ENCODE measurements around the gene RPS4Y2.

RPS4Y2 gene

DNA sequence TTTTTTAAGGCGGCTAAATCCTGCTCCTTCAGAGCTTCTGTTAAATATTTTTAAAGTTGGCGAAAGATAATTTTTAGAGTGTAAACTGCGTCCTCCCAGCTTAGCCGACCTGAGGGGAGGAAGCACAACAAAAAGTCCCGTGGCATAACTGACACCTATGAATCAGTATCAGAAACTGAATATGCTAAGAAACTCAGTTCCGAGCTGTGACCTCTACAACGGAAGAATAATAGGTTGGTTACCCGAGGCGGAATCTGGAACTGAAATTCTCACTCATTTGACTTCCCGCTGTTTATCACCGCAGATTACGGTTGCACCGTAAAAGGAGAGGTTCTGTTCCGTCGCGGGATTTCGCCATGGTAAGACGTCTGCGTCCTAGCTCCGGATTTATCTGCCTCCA lies at the start of gene RPS4Y2:
Gene RPS4Y2 (plus strand): TSS at position 301 of the 400 bp plus-strand sequence. CDS start 56 bp downstream, at position 357.
- no peak for DNase-seq

DNA sequence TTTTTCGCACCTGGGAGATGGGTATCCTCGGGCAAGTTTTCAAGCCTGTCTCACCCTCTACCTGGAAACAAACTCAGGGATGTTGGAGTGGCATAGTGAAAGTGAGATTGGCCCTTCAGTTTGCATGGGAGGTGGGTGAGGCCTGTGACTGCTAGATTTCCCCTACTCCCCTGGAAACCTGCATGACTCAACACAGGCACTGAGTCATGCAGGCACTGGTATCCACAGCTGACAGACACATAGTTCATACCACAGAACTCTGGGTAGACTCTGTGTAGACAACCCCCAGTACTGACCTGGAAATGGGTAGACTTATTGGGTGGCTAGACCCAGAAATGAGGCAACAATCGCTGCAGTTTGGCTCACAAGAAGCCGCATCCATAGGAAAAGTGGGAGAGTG lies 41.5 kb upstream of the RPS4Y2 start:
- DNase-seq: no peak

DNA sequence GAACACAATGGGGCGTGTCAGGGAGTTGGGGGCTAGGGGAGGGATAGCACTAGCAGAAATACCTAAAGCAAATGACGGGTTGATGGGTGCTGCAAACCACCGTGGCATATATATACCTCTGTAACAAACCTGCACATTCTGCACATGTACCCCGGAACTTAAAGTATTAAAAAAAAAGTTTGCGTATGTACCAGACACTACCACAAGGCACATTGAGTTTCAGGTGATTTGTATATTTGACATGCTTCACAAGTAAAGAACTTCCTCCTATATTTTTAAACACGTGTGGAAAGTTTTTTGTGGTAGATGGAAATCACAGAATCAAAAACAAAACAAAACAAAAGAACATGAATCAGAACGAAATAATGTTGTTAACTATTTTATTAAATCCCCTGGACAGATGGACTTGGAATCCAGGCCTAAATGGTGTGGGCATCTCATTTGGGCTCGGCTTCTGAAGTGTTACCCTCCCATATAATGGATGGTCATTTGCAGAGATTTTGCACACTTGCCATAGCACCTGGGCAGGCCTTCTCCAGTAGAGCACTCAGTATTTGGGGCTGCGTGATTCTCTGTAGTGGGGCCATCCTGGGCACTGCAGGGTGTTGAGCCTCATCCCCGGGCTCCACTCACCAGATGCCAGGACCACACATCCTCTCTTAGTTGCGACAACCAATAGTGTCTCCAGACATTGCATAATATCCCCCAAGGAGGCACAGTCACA lies 29.6 kb upstream of the RPS4Y2 start:
- DNase-seq: no peak

DNA sequence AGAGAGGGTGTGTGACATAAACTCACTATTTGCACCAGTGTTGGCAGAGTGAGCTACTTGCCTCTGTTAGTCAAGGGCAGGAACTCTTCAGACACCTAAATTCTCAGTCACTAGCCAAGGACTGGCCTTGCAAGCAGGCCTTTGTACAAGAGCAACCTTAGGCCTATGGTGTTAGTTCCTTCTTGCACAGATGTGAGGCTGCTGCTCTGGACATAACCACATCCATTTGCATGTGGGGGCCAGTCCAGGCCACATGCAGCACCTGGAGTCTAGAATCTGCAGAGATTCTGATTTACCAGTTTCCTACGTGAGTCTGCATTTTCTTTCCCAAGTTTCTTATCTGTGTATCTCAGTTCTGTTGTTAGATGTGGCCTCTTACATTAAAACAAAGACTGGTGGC lies 20.7 kb upstream of the RPS4Y2 start:
- DNase-seq: no peak

DNA sequence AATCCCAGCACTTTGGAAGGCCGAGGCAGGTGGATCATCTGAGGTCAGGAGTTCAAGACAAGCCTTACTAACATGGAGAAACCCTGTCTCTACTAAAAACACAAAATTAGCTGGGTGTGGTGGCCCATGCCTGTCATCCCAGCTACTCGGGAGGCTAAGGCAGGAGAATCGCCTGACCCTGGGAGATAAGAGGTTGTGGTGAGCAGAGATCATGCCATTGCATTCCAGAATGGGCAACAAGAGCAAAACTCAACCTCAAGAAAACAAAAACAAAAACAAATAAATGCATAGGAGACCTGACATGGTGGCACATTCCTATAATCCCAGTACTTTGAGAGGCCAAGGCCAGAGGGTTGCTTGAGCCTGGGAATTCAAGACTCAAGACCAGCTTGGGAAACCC lies 16.1 kb upstream of the RPS4Y2 start:
- DNase-seq: no peak

DNA sequence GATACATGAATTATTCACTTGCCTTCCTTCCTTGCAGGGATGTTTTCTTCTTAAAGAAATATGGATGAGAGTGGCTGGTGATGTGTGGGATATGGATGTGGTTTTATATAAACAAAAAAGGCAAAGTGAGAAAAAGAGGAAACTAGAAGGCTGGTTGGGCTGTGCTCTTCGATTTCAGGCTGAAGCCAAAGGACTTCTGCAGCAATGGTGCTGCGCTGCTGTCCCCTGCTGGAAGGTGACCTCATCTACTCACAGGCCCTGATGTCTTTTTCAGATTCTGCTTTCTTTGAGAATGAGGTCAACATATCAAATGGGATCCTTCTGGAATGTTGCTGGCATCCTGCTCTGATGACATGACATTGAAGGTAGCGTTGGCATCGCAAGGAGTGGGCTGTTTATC lies 15.3 kb upstream of the RPS4Y2 start:
- DNase-seq: no peak

DNA sequence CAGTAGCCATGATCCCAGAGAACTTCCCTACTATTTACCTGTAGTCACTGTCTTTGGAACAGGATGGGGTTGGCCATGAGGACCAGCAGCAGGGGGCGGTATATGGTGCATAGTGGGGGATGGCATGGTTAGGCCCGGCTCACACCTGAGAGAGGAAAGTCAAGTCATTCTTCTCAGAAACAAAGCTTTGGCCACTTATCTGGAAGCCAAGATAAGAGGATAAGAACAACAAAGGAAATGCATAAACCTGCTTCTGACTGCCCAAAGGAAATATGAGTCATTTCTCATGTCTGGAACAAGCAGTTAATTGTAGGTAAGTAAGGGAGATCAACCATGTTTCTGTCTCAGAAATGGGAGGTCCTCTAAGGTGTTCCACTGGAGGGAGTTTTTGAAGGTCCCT lies 10.8 kb upstream of the RPS4Y2 start:
- no peak for DNase-seq

DNA sequence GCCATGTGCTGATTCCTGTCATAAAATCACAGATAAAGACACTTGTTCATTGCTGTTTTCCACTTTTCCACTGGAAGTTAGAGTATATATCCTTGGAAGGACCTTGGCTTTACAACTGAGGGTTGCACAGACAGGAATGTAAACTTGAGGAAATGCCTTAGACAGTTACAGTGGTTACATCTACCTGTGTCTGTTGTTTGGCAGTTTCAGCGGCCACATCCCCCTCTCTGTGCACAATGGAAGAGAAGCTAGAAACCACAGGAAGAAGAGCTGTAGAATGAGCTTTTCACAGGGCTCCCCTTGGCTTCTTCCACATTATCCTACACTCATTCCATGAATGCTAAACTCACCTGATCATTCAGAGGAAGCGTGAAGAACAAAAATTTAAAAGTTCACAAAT lies 9.0 kb upstream of the RPS4Y2 start:
- no peak for DNase-seq

DNA sequence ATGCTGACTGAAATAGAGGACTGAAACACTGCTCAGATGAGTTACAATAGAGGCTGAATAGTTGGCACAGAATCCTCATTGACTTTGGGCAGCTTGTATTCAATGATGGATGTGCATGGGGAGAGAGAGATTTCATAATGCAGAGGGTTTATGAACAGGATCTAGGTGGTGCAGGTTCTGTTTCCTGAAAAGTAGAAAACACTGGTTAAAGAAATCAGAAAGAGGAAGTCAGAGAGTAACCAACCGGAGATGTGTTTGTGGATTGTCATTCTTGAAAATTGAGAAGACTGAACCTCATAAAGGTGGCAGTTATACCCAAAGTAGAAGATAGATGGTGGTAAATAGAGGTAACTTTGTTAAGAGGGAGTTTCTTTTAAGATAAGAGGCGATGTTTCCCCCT lies 8.0 kb downstream of the RPS4Y2 start:
- DNase-seq: no peak

DNA sequence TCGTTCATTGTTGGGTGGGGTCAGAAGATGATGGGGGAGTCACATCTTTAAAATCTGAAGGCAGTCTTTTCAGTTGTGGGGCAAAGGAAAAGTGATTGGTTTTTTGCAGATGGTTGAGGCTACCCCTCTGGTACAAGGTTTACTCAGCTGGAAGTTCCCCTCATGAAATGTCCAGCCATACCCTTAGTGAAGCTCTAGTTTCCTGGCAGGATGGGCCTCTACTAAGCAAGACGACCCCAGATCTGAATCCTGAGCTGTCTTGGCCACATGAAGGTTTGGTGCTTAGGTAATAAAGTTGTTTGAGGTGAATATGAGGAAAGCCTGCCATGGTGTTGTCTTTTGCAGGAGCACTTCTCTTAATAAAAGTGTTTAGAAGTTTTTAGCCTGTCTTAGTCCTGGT lies 9.2 kb downstream of the RPS4Y2 start:
- no peak for DNase-seq

DNA sequence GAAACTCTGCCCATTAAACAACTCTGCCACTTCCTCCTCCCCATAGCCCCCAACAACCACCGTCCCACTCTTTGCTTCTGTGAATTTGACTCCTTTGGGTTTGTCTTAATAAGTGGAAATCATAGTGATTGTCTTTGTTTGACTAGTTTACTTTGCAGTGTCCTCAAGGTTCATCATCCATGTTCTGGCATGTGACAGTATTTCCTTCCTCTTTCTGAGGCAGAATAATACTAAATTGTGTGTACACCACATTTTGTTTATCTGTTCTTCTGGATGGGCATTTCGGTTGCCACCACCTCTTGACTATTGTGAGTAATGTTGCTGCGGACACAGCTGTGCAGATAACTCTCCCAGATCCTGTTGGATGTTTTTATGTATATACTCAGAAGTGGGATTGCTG lies 14.8 kb downstream of the RPS4Y2 start:
- no peak for DNase-seq

DNA sequence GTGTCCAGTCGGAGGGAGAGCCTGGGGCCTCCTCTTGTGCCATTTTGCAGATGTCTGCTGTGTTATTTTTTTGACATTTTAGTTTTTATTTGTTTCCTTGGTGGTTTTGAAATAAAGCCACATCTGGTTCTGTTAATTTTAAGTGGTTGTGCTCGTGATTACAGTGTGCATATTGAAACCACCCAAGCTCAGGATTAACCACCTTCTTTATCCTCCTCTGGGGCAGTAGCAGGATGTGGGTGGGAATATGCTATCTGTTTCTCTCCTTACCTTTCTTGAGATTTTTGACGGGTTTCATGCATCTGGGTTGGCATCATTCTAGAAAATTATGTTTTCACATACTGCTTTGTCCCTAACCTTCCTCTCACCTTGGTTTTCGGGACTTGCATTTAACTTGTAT lies 20.2 kb downstream of the RPS4Y2 start:
- DNase-seq: no peak

DNA sequence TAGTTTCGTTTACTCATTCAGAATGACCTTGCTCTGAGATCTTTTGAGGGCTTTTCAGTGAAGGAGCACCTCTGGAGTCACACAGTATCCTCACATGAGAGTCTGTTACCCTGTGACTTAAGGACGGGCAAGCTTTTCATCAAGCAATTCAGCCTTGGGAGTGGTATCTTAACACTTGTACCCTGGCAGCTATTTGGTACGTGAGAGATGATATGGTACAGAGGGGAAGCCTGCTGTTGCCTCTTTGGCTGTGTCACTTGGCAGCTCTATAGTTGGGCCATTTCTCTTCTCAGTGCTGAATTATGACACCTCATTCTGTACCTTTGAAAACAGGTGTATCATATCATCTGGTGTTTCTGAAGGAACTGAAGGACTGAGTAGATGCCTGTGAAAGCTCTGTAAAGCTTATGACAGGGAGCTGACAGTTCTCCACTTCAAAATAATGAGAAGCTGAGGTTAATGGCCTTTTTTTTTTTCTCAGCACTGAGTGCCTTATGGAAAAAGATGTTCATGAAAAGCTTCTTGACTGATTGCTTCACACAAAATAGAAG lies 24.3 kb downstream of the RPS4Y2 start:
- no peak for DNase-seq

DNA sequence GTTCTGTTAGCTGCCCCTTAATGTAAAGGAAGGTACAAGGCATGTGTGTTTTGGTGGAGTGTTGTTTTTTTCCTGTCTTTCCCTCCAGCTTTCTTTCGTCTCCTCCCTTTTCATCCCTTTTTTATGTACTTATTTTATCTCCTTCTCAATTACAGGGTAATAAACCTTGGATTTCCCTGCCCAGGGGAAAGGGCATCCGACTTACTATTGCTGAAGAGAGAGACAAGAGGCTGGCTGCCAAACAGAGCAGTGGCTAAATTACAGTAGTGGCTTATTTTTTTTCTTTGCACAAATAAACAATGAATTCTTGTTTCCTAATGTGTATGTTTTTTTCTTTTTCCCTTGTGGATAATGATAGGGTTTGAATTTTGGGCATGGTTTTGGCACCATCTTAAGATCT lies 24.9 kb downstream of the RPS4Y2 start:
- DNase-seq: no peak

DNA sequence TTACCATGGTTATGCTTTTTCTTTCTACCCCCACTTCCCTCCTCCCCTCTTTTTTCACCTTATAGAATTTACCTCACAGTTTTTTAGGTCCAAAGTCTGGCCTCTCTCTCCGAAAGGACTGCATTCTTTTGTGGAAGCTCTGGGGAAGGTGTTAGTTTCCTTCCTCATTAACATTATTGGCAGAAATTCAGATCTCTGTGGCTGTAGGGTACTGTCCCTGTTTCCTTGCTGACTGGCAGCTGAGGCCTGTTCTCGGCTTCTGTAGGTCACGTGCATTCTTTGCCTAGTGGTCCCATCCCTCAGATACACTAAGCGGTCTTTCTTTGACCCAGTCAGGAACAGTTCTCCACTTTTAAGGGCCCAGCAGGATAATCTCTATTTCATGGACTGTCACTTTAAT lies 25.5 kb downstream of the RPS4Y2 start:
- no peak for DNase-seq

DNA sequence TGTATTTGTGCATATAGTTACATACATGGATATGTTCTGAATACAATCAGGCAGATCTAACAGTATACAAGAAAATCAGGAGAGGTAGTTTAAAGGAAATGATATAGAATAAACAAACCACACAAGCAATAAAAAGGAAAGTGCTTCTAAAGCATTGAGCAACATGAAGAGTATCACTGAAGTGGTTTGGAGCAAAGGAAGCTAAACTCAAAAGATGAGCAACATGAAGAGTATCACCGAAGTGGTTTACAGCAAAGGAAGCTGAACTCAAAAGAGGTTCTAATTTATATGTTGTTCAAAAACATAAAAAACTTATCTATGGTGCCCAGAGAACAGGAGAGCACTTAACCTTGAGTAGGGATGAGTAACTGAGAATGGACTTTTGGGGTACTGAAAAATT lies 29.1 kb downstream of the RPS4Y2 start:
- DNase-seq: no peak

DNA sequence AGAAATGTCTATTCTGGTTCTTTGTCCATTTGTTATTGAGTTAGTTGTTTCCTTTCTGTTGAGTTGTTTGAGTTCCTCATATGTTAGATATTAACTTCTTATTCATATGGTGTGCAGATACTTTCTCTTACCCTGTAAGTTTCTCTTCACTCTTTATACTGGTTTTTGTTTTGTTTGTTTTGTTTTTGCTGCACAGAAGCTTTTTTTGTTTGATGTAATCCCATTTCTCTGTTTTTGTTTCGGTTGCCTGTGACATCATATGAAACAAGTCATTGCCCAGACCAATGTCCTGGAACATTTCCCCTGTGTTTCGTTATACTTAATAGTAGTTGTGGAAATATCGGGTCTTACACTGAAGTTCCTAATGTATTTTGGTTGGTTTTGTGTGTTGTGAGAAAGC lies 31.2 kb downstream of the RPS4Y2 start:
- DNase-seq: no peak

DNA sequence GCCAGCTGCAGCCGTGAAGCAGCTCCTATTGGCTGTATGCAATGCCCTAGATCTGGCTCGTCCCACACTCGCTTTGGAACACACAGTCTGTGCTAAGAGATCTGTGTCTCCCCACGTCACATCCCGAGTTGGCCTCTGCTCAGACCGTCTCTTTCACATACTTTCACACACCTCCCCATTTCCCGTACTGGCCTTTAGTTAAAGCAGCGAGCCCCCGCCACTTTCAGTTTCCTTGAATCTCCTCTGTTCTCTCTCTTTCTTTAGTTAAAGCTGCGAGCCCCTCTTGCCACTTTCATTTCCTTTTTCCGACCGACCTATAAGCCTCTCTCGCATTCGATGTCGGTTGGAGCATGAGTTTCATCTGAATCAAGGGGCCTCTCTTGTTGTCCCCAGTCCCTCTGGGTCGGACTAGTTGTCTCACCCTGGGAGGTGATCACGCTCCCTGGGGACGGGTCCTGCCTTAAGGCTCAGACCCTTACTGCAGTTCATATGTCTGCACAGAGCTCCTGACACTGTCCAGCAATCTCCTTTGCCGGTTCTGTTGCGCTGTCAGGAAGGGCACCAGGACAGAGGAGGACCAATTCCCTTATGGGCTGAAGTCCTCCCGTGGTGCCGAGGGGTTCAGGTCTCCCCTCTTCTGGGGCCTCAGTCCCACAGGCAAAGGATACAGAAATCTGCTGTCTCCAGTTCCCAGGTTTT lies 42.6 kb downstream of the RPS4Y2 start:
- DNase-seq: no peak

DNA sequence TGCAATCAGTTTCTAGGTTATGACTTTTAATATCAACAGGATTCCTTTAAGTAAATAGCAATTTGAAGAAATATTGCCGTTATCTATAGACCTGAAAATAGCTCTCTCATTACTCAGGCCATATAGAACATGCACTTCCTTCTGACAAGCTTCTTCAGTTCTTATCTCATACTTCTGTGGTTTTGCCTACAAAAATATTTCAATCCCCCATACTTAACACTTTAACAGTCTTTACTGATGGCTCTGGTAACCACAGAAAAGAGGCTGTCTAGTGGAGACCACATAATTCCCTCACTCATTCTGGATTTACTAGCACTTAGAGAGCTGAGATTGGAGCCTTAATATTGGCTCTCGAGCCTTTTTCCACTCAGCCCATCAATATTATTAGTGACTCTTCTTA lies 46.8 kb downstream of the RPS4Y2 start:
- no peak for DNase-seq

DNA sequence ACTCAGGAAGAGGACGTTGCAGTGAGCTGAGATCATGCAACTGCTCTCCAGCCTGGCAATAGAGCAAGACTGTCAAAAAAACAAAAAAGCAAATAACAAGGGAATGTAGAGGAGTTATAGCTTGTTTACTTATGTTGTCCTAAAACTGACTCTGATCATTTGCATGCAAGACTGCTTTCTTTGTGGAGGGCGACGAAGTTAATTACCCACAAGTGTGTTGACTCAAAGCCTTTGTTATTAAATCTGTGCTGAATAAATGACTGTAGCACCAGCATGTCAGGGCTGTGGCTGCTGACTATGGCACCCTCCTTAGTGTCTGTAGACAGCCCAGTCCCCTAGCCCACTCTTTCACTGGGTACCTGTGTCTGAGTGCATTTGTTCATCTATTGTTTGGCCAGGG lies 50.3 kb downstream of the RPS4Y2 start:
- no peak for DNase-seq

DNA sequence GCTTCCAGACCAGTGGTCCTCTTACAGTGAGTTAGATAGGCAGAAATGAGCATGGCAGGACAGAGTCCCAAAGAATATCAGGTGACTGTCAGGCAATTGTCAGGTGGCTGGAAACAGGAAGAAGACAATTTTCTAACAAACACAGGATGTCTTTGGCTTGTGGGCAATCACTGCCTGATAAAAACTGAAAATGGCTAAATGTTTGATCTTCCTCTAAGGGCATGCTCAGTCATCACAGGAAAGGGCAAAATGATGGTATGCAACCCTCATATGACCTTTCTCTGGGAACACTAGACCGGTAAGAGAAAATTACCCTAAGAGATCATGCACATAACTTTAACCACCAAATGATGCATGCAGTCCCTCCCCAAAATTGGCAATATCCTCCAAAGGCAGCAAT lies 57.6 kb downstream of the RPS4Y2 start:
- DNase-seq: no peak

DNA sequence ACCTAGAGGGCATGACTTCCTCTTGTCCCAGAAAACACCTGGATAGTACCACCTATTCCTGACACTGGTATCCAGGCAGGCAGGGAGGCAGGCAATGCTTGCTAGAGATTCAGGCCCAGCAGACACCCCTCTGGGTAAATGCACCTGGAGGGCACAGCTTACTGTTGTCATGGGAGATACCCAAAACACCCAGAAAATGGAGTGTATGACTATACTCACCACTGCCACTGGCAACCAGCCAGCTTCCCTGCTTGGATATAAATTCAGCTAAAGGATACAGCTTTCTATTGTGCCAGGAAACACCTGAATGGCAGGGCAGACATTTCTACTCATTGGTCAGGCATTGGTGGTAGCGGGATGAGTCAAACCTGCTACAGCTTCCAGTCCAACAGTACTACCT lies 58.9 kb downstream of the RPS4Y2 start:
- DNase-seq: no peak

DNA sequence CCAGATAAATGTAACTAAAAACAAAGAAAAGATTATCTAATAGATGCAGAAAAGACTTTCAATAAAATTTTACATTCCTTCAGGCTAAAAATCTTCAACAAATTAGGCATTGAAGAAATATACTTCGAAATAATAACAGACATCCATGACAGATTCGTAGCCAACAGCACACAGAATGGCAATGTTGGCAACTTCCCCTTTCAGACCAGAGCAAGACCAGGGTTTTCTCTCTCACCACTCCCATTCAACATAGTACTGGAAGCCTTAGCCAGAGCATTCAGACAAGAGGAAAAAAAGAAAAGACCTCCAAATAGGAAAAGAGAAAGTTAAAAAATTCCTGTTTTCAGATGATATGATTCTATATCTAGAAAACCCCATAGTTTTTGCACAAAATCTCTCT lies 61.2 kb downstream of the RPS4Y2 start:
- DNase-seq: no peak
